GM21447 (cell line): ENCODE measurements around the gene DISC1.

ENCODE experiments used
- ATAC-seq: cut with Tn5 transposase; IDR thresholded peaks from one replicate; pipeline ENCODE4 v1.9.1; 2021; ENCODE audit not compliant: unreplicated experiment

Gene DISC1

GRCh38 chr1:231806623-231807495, 180.3 kb downstream of the DISC1 start:
- ATAC-seq: no peak

- ATAC-seq: no peak
Observed at GRCh38 chr1:231807541-231807940, 181.0 kb downstream of the DISC1 start.

GRCh38 chr1:231808116-231808515, 181.5 kb downstream of the DISC1 start:
- no peak for ATAC-seq

GRCh38 chr1:231808990-231809389, 182.4 kb downstream of the DISC1 start:
- no peak for ATAC-seq

GRCh38 chr1:231810415-231810814, 183.8 kb downstream of the DISC1 start:
- no peak for ATAC-seq

GRCh38 chr1:231814021-231814420, 187.4 kb downstream of the DISC1 start:
- no peak for ATAC-seq

GRCh38 chr1:231814521-231814920, 187.9 kb downstream of the DISC1 start:
- no peak for ATAC-seq

GRCh38 chr1:231817801-231818200, 191.2 kb downstream of the DISC1 start:
- no peak for ATAC-seq

GRCh38 chr1:231818337-231818736, 191.7 kb downstream of the DISC1 start:
- ATAC-seq: no peak

GRCh38 chr1:231821281-231821680, 194.7 kb downstream of the DISC1 start:
- no peak for ATAC-seq

GRCh38 chr1:231822041-231822440, 195.5 kb downstream of the DISC1 start:
- ATAC-seq: no peak

GRCh38 chr1:231826566-231826965, 200.0 kb downstream of the DISC1 start:
- ATAC-seq: no peak

- no peak for ATAC-seq
Observed at GRCh38 chr1:231827337-231828105, 200.9 kb downstream of the DISC1 start.

GRCh38 chr1:231828182-231828920, 201.8 kb downstream of the DISC1 start:
- no peak for ATAC-seq

GRCh38 chr1:231829332-231829731, 202.7 kb downstream of the DISC1 start:
- no peak for ATAC-seq

- no peak for ATAC-seq
Observed at GRCh38 chr1:231836227-231836893, 209.8 kb downstream of the DISC1 start.

- ATAC-seq: no peak
Observed at GRCh38 chr1:231838521-231838920, 211.9 kb downstream of the DISC1 start.

- ATAC-seq: no peak
Observed at GRCh38 chr1:231839999-231840398, 213.4 kb downstream of the DISC1 start.

GRCh38 chr1:231841616-231842344, 215.2 kb downstream of the DISC1 start:
- ATAC-seq: no peak

- ATAC-seq: no peak
Observed at GRCh38 chr1:231842441-231842840, 215.9 kb downstream of the DISC1 start.
